Measurements from ENCODE around the gene NRG3. TPM values are rescaled to one million over a fixed set of nuclear protein-coding genes. Genes with fewer than 3 reads are reported as not detected.

NRG3 gene
- total RNA-seq, 6 experiments from 2014 or later, result not detected

GRCh38 chr10:82618007-82618406, 743.0 kb downstream of the NRG3 start:
- Mint-ChIP-seq H3K27me3 (ENCODE audit: insufficient read depth) (peaks cover 2% of the 10 kb centered on the region; the same call in 1 of the 2 replicates), H3K4me1 (ENCODE audit: low read depth) (no peaks in the 10 kb centered on the region), H3K27ac (no peak overlapping the region), H3K9me3 (peaks cover 25% of the 10 kb centered on the region), H3K4me3 (no peak overlapping the region), H3K36me3 (ENCODE audit: low read depth) (no peaks in the 10 kb centered on the region)
- no peak for DNase-seq
- TF ChIP-seq CTCF (IDR thresholded peaks at IDR 0.05), result no peak

GRCh38 chr10:82621680-82622079, 746.7 kb downstream of the NRG3 start:
- no peak overlapping the region for H3K27ac Mint-ChIP-seq
- H3K9me3 Mint-ChIP-seq, result peaks cover 29% of the 10 kb centered on the region

GRCh38 chr10:82622479-82622878, 747.5 kb downstream of the NRG3 start:
- H3K4me3 Mint-ChIP-seq, result no peak overlapping the region

More at GRCh38 chr10:82621680-82622079, 746.7 kb downstream of the NRG3 start:
- no peak for DNase-seq
- Mint-ChIP-seq H3K4me3 (no peak overlapping the region), H3K4me1 (ENCODE audit: low read depth) (no peaks in the 10 kb centered on the region), H3K36me3 (ENCODE audit: low read depth) (no peaks in the 10 kb centered on the region), H3K27me3 (ENCODE audit: insufficient read depth) (peaks cover 2% of the 10 kb centered on the region; the same call in 1 of the 2 replicates)
- TF ChIP-seq CTCF (IDR thresholded peaks at IDR 0.05), result no peak

GRCh38 chr10:82625512-82626189, 750.7 kb downstream of the NRG3 start:
- Mint-ChIP-seq H3K4me3 (no peak overlapping the region), H3K27ac (no peak overlapping the region), H3K4me1 (ENCODE audit: low read depth) (no peaks in the 10 kb centered on the region), H3K36me3 (ENCODE audit: low read depth) (no peaks in the 10 kb centered on the region), H3K9me3 (peaks cover 18% of the 10 kb centered on the region), H3K27me3 (ENCODE audit: insufficient read depth) (no peaks in the 10 kb centered on the region)
- TF ChIP-seq CTCF (IDR thresholded peaks at IDR 0.05), result no peak
- DNase-seq, result no peak

More at GRCh38 chr10:82622479-82622878, 747.5 kb downstream of the NRG3 start:
- Mint-ChIP-seq H3K4me1 (ENCODE audit: low read depth) (no peaks in the 10 kb centered on the region), H3K27me3 (ENCODE audit: insufficient read depth) (no peaks in the 10 kb centered on the region), H3K9me3 (peaks cover 24% of the 10 kb centered on the region), H3K27ac (no peak overlapping the region), H3K36me3 (ENCODE audit: low read depth) (no peaks in the 10 kb centered on the region)
- no peak for DNase-seq
- TF ChIP-seq CTCF (IDR thresholded peaks at IDR 0.05), result no peak

GRCh38 chr10:82628373-82628772, 753.4 kb downstream of the NRG3 start:
- Mint-ChIP-seq H3K27ac (no peak overlapping the region), H3K27me3 (ENCODE audit: insufficient read depth) (no peaks in the 10 kb centered on the region)

More at GRCh38 chr10:82628373-82628772, 753.4 kb downstream of the NRG3 start:
- DNase-seq, result no peak
- no peak overlapping the region for H3K4me3 Mint-ChIP-seq
- no peak for TF ChIP-seq CTCF (IDR thresholded peaks at IDR 0.05)
- peaks cover 20% of the 10 kb centered on the region for H3K9me3 Mint-ChIP-seq
- H3K36me3 Mint-ChIP-seq (ENCODE audit: low read depth), result no peaks in the 10 kb centered on the region
- H3K4me1 Mint-ChIP-seq (ENCODE audit: low read depth), result no peaks in the 10 kb centered on the region

Measured in HFFc6 (cell line).